ENCODE data around the gene CNTROB.

The CNTROB gene

DNA sequence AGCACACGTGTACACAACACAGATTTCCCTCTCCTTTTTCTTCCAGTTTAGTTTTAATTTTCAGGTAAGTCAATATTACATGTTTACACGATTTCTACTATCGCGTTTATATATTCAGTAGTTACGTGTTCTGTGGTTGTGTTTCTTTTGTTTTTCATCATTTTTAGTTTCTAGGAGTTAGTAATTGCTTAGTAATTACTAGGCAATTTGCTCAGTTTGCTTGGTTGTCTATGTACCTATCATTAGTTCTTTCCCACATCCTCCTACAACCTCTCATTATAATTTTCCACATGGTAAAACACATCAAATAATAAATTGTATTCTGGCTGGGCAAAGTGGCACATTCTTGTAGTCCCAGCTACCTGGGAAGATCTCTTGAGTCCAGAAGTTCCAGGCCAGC is 45.8 kb downstream of the CNTROB start:
- H3K4me3 ChIP-seq (ENCODE audit: low read depth, low read length): no peak overlapping the region
- TF ChIP-seq, protein P1, sequence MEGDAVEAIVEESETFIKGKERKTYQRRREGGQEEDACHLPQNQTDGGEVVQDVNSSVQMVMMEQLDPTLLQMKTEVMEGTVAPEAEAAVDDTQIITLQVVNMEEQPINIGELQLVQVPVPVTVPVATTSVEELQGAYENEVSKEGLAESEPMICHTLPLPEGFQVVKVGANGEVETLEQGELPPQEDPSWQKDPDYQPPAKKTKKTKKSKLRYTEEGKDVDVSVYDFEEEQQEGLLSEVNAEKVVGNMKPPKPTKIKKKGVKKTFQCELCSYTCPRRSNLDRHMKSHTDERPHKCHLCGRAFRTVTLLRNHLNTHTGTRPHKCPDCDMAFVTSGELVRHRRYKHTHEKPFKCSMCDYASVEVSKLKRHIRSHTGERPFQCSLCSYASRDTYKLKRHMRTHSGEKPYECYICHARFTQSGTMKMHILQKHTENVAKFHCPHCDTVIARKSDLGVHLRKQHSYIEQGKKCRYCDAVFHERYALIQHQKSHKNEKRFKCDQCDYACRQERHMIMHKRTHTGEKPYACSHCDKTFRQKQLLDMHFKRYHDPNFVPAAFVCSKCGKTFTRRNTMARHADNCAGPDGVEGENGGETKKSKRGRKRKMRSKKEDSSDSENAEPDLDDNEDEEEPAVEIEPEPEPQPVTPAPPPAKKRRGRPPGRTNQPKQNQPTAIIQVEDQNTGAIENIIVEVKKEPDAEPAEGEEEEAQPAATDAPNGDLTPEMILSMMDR (IDR thresholded peaks at IDR 0.05; ENCODE audit: insufficient read depth, low read length, missing control alignments): no peak
- CTCF ChIA-PET: interaction anchor here (0.9 to 16.5 kb wide), 4 partner anchors 12 to 69 kb away, joined by 3 to 499 read pairs (median 28); partner anchors contain the start of gene RNF227
- POLR2A ChIA-PET: no interaction called here
- no peak for DNase-seq (ENCODE audit: low read depth, low spot score)

DNA sequence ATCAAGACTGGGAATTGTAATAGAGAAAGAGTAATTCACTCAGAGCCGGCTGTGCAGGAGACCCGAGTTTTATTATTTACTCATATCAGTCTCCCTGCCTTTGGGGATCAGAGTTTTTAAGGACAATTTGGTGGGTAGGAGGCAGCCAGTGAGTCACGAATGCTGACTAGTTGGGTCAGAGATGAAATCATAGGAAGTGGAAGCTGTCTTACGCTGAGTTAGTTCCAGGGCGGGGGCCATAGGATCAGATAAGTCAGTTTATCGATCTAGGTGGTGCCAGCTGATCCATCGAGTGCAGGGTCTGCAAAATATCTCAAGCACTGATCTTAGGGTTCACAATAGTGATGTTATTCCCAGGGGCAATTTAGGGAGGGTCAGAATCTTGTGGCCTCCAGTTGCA is 50.2 kb downstream of the CNTROB start:
- H3K4me3 ChIP-seq (ENCODE audit: low read depth, low read length): no peak overlapping the region
- POLR2A ChIA-PET: no interaction called here
- CTCF ChIA-PET: interaction anchor here (0.7 to 16.5 kb wide), 14 partner anchors 7 to 240 kb away, joined by 3 to 499 read pairs (median 7); partner anchors contain the start of genes CNTROB, KCNAB3, RNF227 and TRAPPC1
- no peak for DNase-seq (ENCODE audit: low read depth, low spot score)
- TF ChIP-seq, protein P1 (IDR thresholded peaks at IDR 0.05; ENCODE audit: insufficient read depth, low read length, missing control alignments): no peak

DNA sequence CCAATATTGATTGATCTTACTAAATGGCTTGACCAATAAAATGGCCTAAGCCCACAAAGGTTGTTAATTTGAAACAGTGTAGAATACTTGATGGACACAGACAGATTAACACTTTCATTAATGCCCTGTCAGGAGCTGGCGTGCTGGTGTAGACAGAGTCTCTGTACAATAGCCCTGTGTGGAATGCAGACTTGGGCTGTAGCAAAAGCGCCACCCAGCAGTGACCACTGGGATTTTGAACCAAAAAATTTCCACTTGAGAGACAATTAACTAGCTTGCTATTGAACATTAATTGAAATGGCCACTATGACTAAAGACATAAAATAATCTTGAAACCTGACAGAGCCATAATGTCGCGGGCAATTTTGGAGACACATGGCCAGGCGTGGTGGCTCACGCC is 50.7 kb downstream of the CNTROB start:
- TF ChIP-seq, protein P1 (IDR thresholded peaks at IDR 0.05; ENCODE audit: insufficient read depth, low read length, missing control alignments): peak; percentile 26
- DNase-seq (ENCODE audit: low read depth, low spot score): no peak
- no peak overlapping the region for H3K4me3 ChIP-seq (ENCODE audit: low read depth, low read length)
- ChIA-PET CTCF (interaction anchor here (0.6 to 16.5 kb wide), 22 partner anchors 7 to 240 kb away, joined by 3 to 499 read pairs (median 5); partner anchors contain the start of genes CNTROB, KCNAB3, KDM6B and RNF227), POLR2A (no interaction called here)

DNA sequence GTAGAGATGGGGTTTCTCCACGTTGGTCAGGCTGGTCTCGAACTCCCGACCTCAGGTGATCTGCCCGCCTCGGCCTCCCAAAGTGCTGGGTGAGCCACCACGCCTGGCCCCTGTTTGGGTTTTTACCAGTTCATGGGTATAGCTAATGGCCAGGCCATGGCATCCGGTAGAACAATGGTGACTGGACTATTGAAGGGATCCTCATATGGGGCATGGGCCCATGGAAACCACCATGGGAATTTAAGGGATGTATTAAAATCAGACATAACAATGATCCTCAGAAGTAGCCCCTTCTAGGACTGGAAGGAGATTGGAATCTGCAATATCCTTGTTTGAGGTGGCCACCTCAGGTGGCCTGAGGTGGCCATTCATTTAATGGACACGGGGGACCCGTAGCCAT is 52.9 kb downstream of the CNTROB start:
- no peak for DNase-seq (ENCODE audit: low read depth, low spot score)
- no peak overlapping the region for H3K4me3 ChIP-seq (ENCODE audit: low read depth, low read length)
- POLR2A ChIA-PET: no interaction called here
- CTCF ChIA-PET: interaction anchor here (0.7 to 16.5 kb wide), 10 partner anchors 12 to 241 kb away, joined by 3 to 499 read pairs (median 8); partner anchors contain the start of genes CNTROB, KCNAB3, RNF227 and TRAPPC1
- TF ChIP-seq, protein P1 (IDR thresholded peaks at IDR 0.05; ENCODE audit: insufficient read depth, low read length, missing control alignments): no peak

DNA sequence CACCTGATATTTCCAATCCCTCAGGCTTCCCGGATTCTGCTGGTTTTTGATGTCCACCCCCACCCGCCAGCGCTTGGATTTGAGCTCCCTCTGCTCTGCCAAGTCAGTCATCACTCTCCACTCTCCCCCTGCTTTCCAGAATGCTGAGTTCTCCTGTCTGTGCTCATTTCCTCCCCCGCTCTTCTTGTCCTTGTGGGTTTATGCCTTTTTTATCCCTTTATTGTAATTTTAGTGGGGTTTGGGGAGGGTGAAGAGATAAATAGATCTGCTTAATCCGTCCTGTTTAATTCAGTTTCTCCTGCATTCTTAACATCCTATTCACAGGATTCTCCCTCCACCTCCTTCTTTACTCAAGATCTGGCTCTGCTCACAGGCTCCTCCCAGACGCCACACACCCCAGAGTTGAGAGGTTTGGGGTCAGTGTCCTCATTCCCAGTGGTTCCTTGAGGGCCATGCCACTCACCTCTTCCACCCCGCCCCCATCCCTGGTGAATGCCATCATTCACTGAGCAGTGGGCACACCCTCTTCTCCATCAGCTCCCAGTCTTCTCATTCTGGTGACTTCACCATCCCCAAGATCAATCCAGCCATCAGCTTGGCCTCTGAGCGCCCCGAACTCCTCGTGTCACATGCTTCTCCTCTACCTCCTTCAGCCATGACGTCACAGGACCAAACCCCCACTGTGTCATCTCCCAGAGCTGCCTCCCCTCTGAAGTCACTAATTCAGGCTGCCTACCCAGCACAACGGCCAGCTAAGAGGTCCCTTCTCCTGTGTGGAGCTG is 55.3 kb downstream of the CNTROB start:
- H3K4me3 ChIP-seq (ENCODE audit: low read depth, low read length): no peak overlapping the region
- TF ChIP-seq, protein P1 (IDR thresholded peaks at IDR 0.05; ENCODE audit: insufficient read depth, low read length, missing control alignments): no peak
- DNase-seq (ENCODE audit: low read depth, low spot score): no peak
- POLR2A ChIA-PET: no interaction called here
- CTCF ChIA-PET: interaction anchor here (0.7 to 16.5 kb wide), 22 partner anchors 7 to 243 kb away, joined by 3 to 499 read pairs (median 7); partner anchors contain the start of genes CNTROB, GUCY2D, KCNAB3 and RNF227

DNA sequence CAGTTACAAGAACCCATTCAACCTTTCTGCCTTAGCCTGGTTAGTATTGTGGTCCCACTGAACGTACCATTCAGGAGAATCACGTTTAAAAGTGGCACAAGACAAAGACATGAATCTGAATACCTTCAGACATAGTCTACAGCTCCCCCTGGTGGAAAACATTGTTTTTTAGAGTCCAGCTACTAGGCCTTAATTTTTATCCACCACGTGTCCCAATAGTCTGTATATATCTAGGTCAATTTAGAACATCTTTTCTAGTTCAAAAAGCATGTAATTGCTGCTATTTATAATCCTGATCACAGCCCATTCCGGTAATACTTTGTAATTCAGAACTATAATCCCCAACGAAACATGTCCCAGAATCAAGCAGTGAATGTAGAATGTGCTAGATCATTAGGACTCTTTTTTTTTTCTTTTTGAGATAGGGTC is 56.8 kb downstream of the CNTROB start:
- TF ChIP-seq, protein P1 (IDR thresholded peaks at IDR 0.05; ENCODE audit: insufficient read depth, low read length, missing control alignments): peak; percentile 28
- ChIA-PET POLR2A (interaction anchor here (0.7 to 1.0 kb wide), 4 partner anchors 55 to 189 kb away, joined by 3 to 5 read pairs (median 4); no protein-coding TSS in a partner anchor), CTCF (interaction anchor here (0.7 to 16.5 kb wide), 28 partner anchors 8 to 301 kb away, joined by 3 to 499 read pairs (median 7); partner anchors contain the start of genes ALOX15B, ALOXE3, CNTROB and GUCY2D)
- no peak for DNase-seq (ENCODE audit: low read depth, low spot score)
- no peak overlapping the region for H3K4me3 ChIP-seq (ENCODE audit: low read depth, low read length)

Data from AG04449 (cell line).